GM21576 (cell line): ENCODE measurements around the gene HDDC2.
A peak's percentile ranks its signal among the peaks of the same experiment; 100 is the strongest.

Experiments used
- ATAC-seq: cut with Tn5 transposase; IDR thresholded peaks from one replicate; pipeline ENCODE4 v1.9.1; 2021; ENCODE audit warnings: mild to moderate bottlenecking, moderate library complexity; ENCODE audit not compliant: unreplicated experiment

Gene HDDC2, protein sequence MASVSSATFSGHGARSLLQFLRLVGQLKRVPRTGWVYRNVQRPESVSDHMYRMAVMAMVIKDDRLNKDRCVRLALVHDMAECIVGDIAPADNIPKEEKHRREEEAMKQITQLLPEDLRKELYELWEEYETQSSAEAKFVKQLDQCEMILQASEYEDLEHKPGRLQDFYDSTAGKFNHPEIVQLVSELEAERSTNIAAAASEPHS

DNA sequence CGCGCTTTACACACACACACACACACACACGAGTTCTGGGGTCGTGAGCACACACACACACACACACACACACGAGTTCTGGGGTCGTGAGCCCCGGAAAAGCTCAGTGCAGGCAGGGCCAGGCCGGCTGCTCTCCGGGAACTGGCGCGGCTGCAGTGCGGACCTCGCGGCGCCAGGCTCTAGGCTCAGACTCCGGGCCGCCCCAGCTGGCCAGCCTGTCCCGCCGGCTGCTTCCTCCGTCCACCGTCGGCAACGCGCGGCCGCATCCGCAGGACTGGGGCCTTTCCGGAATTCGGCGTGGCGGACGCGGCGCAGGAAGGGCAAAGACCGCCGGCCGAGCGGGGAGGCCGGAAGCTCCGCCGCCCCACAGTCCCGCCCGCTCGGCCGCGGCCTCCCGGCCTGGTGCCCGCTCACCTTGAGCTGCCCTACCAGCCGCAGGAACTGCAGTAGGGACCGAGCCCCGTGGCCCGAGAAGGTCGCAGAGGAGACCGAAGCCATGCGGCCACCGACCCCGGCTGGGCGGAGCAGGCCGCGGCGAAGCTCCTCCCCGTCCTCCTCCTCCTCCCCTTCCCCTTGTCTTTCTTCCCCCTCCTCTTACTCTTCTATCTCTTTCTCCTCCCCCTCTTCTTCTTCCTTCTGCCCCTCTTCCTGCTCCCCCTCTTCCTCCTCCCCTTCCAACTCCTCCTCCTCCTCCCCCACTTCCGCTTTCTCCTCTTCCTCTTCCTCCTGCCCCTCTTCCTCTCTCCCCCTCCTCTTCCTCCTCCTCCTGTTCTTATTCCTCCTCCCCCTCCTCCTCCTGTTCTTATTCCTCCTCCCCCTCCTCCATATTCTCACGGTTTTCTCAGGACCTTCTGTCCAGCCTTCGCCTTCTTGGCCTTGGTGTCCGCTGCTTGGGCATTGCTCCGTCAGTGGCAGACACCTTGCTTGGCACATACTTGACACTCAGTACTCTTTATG is at the start of gene HDDC2:
TSS of gene HDDC2 (minus strand) at position 533 of the 957 bp plus-strand sequence. CDS start at position 498, 35 bp downstream.
- peak; percentile 79 for ATAC-seq

- ATAC-seq = peak; percentile 80
Observed at GRCh38 chr6:125346926-125347563, 45.3 kb upstream of the HDDC2 start.

GRCh38 chr6:125346201-125346925 is 44.6 kb upstream of the HDDC2 start:
- ATAC-seq = peak; percentile 59

- no peak for ATAC-seq
Observed at GRCh38 chr6:125341460-125341859, 39.7 kb upstream of the HDDC2 start.

DNA sequence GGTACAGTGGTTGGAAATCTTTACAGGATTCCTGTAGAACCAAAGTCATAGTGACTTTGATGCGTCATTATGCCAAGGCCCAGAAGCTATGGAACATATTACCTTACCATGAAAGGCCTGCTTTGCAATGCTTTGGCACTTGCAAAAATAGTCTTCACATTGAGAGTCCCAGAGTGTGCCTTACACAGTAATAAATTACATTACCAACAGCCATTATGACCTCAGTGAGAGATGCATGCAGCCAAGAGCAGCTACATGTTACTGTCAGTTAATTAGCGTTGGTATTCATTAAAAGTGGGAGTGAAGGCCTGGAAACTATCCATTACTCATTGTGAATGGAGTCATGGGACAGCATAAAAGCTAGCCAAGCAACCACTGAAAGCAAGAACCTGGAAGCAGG is 39.2 kb upstream of the HDDC2 start:
- ATAC-seq = no peak

DNA sequence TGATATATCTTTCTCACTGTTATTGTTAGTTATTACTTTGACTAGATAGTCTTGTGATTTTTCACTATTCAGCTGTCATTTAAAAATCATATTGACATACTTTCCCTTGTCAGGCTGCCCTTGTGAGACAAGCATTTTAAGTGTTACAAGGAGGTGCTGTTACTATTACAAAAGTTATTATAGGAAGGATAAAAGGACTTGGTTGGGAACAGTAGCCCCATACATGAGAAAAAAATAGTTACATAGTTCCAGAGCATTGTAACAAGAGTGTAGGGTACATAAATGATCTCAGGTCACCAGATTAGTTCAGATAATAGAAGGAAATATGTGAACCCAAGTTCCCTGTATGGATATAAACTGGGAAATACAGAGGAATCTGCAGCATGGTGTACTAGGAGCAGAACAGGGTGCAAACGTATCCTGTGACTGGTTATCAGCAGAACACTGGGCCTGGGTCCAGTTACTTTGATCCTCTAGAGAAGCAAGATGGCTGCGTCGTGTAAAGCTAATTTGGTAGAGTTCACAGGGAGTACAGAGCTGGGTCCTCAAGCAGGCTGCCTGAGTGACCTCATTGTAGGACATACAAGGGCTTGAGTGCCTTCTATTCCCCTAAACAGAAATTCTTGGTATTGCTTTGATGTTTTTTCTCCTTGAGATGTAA is 38.5 kb upstream of the HDDC2 start:
- no peak for ATAC-seq

DNA sequence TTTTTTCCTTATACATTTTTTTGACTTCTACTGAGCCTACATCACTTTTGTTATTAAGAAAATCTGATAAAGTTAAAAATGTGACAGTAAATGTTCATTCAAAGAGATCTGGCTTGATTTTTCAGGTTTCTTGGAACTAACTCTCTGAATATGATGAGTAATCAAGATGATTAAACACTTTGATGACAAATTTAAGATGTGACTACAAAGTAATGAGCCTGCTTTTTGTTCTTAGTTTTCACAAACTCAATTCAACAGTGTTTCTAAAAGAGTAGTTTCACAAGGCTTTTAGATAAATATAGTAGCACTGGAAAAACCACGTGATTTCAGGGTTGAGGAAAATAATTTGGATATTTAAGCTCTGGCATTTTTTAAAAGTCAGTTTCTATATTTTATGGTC is 37.9 kb upstream of the HDDC2 start:
- ATAC-seq = no peak

- ATAC-seq = no peak
Observed at GRCh38 chr6:125338381-125338780, 36.6 kb upstream of the HDDC2 start.

DNA sequence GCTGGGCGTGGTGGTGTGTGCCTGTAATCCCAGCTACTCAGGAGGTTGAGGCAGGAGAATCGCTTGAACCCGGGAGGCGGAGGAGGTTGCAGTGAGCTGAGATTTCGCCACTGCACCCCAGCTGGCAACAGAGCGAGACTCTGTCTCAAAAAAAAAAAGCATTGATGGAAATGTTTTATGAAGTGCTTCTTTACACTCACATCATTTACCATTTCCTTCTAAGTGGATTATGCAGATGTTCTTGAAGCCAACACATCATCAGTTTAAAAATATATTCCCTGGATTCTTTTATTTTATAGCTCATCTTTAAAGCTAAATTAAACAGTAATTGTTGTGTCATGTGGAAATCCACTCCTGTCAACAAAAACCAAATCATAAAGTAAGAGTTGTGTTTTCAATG is 35.9 kb upstream of the HDDC2 start:
- no peak for ATAC-seq

- no peak for ATAC-seq
Observed at GRCh38 chr6:125332664-125333063, 30.9 kb upstream of the HDDC2 start.

- ATAC-seq = no peak
Observed at GRCh38 chr6:125325586-125325985, 23.8 kb upstream of the HDDC2 start.

DNA sequence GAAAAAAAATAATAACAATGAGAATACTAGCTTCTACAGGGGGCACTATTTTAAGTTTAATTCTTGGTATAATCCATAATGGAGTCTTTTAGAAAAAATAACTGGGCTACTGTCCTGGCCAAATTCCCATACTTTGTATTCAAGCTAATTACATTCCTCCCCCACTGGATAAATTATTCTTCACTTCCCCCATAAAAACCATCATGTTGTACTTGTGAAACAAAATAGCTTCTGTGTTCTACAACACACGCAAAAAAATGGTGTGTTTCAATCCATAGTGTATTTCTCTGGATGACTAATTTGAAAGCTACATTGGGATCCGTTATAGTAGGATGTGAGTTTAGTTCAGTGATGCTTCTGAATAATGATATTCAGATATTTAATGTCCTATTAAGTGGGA is 21.6 kb upstream of the HDDC2 start:
- ATAC-seq = no peak

GRCh38 chr6:125316621-125317020 is 14.9 kb upstream of the HDDC2 start:
- no peak for ATAC-seq

- no peak for ATAC-seq
Observed at GRCh38 chr6:125315548-125315947, 13.8 kb upstream of the HDDC2 start.

GRCh38 chr6:125314009-125314581 is 12.3 kb upstream of the HDDC2 start:
- peak; percentile 82 for ATAC-seq

DNA sequence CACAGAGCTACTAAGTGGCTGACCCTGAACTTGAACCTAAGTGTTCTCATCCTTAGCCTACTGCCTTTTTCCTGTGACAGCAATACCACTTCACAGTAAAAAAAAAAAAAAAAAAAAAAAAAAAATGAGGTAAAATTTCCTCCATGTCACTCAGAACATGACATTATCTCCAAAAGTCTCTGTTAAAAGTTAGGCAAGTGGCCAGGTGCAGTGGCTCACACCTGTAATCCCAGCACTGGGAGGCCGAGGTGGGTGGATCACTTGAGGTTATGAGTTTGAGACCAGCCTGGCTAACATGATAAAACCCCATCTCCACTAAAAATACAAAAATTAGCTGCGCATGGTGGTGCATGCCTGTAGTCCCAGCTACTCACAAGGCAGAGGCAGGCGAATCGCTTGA is 11.2 kb upstream of the HDDC2 start:
- no peak for ATAC-seq

- no peak for ATAC-seq
Observed at GRCh38 chr6:125312478-125312877, 10.7 kb upstream of the HDDC2 start.

GRCh38 chr6:125310994-125311649 is 9.4 kb upstream of the HDDC2 start:
- peak; percentile 86 for ATAC-seq

- no peak for ATAC-seq
Observed at GRCh38 chr6:125307964-125308615, 6.3 kb upstream of the HDDC2 start.
